ENCODE data around the gene ICE1. TPM values are rescaled to one million over a fixed set of nuclear protein-coding genes. Genes with fewer than 3 reads are reported as not detected.

Gene ICE1
- polyA plus RNA-seq, 1 donor (not counting 4 experiments of a cell fraction or from before 2014, with no cell fraction given): 18.4 TPM

DNA sequence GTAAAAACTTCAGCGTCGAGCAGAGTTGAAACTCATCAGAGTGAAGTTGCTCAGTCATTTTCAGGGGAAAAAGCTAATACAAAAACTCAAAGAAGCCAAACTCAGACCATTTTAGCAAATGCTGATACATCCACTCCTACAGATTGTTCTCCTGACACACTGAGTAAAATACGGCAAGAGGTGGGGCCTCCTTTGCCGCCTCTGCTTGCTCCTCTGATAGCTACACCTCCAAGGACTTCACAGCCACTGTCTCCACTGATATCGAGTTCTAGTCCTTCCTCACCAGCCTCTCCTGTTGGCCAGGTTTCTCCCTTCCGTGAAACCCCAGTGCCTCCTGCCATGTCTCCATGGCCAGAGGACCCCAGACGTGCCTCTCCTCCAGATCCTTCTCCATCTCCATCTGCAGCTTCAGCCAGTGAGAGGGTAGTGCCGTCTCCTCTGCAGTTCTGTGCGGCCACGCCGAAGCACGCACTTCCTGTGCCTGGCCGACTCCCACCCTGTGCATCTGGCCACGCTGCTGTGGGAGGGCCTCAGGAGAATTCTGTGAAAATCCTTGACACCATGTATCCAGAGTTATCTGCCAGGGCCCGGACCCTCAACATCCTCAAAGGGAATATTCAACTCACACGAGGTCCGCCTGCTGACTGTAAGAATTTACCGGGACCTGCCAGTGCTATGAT, 41.7 kb downstream of the ICE1 start:
- Histone ChIP-seq H3K9me3 (ENCODE audit: control insufficient read depth, low read depth, low read length) (no peaks in the 10 kb centered on the region), H3K27ac (ENCODE audit: control insufficient read depth, insufficient read depth, low read length) (no peak overlapping the region), H3K4me2 (ENCODE audit: control insufficient read depth, extremely low read depth, insufficient read depth, low read depth, low read length) (no peak overlapping the region), H3K4me1 (ENCODE audit: control insufficient read depth, extremely low read depth, insufficient read depth, low read length) (no peaks in the 10 kb centered on the region), H3K36me3 (ENCODE audit: control insufficient read depth in 2 of 2, extremely low read depth in 1 of 2, insufficient read depth in 2 of 2, low read length in 2 of 2) (peaks cover 20 to 25% of the 10 kb centered on the region in 2 experiments), H4K20me1 (ENCODE audit: control insufficient read depth, extremely low read depth, insufficient read depth, low read length) (no peaks in the 10 kb centered on the region), H3K9ac (ENCODE audit: control insufficient read depth, extremely low read depth, insufficient read depth, low read length) (no peak overlapping the region), H3K9me1 (ENCODE audit: control insufficient read depth, extremely low read depth, insufficient read depth, low read length) (no peaks in the 10 kb centered on the region), H3K4me3 (ENCODE audit: control insufficient read depth in 2 of 3, extremely low read depth in 1 of 3, insufficient read depth in 2 of 3, low read depth in 1 of 3, low read length in 3 of 3) (no peak overlapping the region), H2AFZ (ENCODE audit: control insufficient read depth, low read length) (no peak overlapping the region), H3K79me2 (ENCODE audit: control insufficient read depth, insufficient read depth, low read length) (peaks cover 2% of the 10 kb centered on the region), H3K27me3 (ENCODE audit: control insufficient read depth, extremely low read depth, insufficient read depth, low read length) (no peaks in the 10 kb centered on the region)
- dilution Hi-C loops (cut with MboI; ENCODE audit: extremely low pct_ligation_motif_present, low sequenced_read_pairs): no loop called here
- no peak for TF ChIP-seq EZH2 (IDR thresholded peaks at IDR 0.05; ENCODE audit: low read length)
- TF ChIP-seq, protein P1, sequence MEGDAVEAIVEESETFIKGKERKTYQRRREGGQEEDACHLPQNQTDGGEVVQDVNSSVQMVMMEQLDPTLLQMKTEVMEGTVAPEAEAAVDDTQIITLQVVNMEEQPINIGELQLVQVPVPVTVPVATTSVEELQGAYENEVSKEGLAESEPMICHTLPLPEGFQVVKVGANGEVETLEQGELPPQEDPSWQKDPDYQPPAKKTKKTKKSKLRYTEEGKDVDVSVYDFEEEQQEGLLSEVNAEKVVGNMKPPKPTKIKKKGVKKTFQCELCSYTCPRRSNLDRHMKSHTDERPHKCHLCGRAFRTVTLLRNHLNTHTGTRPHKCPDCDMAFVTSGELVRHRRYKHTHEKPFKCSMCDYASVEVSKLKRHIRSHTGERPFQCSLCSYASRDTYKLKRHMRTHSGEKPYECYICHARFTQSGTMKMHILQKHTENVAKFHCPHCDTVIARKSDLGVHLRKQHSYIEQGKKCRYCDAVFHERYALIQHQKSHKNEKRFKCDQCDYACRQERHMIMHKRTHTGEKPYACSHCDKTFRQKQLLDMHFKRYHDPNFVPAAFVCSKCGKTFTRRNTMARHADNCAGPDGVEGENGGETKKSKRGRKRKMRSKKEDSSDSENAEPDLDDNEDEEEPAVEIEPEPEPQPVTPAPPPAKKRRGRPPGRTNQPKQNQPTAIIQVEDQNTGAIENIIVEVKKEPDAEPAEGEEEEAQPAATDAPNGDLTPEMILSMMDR (optimal IDR thresholded peaks at IDR 0.05 in 1 of 3, IDR thresholded peaks at IDR 0.05 in 1 of 3, conservative IDR thresholded peaks at IDR 0.05 in 1 of 3; ENCODE audit: extremely low read depth in 1 of 3, insufficient read depth in 2 of 3, low read length in 3 of 3): no peak
- FAIRE-seq (no peak), DNase-seq (ENCODE audit: low read depth, low spot score) (no peak)

- H3K9me3 ChIP-seq (ENCODE audit: control insufficient read depth, low read depth, low read length): no peaks in the 10 kb centered on the region
- no peaks in the 10 kb centered on the region for H3K4me1 ChIP-seq (ENCODE audit: control insufficient read depth, extremely low read depth, insufficient read depth, low read length)
- H3K36me3 ChIP-seq (ENCODE audit: control insufficient read depth in 2 of 2, extremely low read depth in 1 of 2, insufficient read depth in 2 of 2, low read length in 2 of 2): peaks cover 18 to 27% of the 10 kb centered on the region in 2 experiments
- H3K9me1 ChIP-seq (ENCODE audit: control insufficient read depth, extremely low read depth, insufficient read depth, low read length): no peaks in the 10 kb centered on the region
- no peak for TF ChIP-seq EZH2 (IDR thresholded peaks at IDR 0.05; ENCODE audit: low read length)
- TF ChIP-seq, protein P1 (optimal IDR thresholded peaks at IDR 0.05 in 1 of 3, IDR thresholded peaks at IDR 0.05 in 1 of 3, conservative IDR thresholded peaks at IDR 0.05 in 1 of 3; ENCODE audit: extremely low read depth in 1 of 3, insufficient read depth in 2 of 3, low read length in 3 of 3): no peak
- no peaks in the 10 kb centered on the region for H4K20me1 ChIP-seq (ENCODE audit: control insufficient read depth, extremely low read depth, insufficient read depth, low read length)
- H2AFZ ChIP-seq (ENCODE audit: control insufficient read depth, low read length): no peak overlapping the region
- dilution Hi-C loops (cut with MboI; ENCODE audit: extremely low pct_ligation_motif_present, low sequenced_read_pairs): no loop called here
- no peaks in the 10 kb centered on the region for H3K27me3 ChIP-seq (ENCODE audit: control insufficient read depth, extremely low read depth, insufficient read depth, low read length)
- no peak overlapping the region for H3K4me2 ChIP-seq (ENCODE audit: control insufficient read depth, extremely low read depth, insufficient read depth, low read depth, low read length)
- no peak overlapping the region for H3K4me3 ChIP-seq (ENCODE audit: control insufficient read depth in 2 of 3, extremely low read depth in 1 of 3, insufficient read depth in 2 of 3, low read depth in 1 of 3, low read length in 3 of 3)
- no peak for DNase-seq (ENCODE audit: low read depth, low spot score)
- H3K79me2 ChIP-seq (ENCODE audit: control insufficient read depth, insufficient read depth, low read length): peaks cover 2% of the 10 kb centered on the region
- FAIRE-seq: no peak
- H3K9ac ChIP-seq (ENCODE audit: control insufficient read depth, extremely low read depth, insufficient read depth, low read length): no peak overlapping the region
- H3K27ac ChIP-seq (ENCODE audit: control insufficient read depth, insufficient read depth, low read length): no peak overlapping the region
Observed at GRCh38 chr5:5466227-5466626, 43.8 kb downstream of the ICE1 start.
